GM18519 (cell line): ENCODE results near the gene FAM25A.

Experiments
- ATAC-seq: cut with Tn5 transposase; IDR thresholded peaks from one replicate; pipeline ENCODE4 v1.9.1; 2021; ENCODE audit warnings: mild to moderate bottlenecking, moderate library complexity; ENCODE audit not compliant: unreplicated experiment, low FRiP score

The FAM25A gene

DNA sequence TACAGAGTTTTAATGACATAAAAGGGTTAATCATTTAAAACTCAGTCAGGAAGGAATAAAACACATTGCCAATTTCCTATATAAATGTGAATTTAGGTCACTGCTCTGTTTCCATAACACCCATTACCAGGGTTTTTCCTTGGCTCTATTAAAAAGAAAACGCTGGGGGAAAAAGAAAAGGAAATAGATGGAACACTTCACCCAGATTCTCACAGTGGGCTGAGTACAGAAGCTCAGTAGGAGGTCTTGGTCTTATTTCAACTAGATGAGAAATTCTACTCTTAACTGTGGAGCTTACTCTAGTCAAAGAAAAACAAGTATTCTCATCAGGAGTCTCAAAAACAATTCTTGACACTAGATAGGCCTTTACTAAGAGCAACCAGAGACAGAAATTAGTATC, 38.1 kb downstream of the FAM25A start:
- ATAC-seq: no peak

DNA sequence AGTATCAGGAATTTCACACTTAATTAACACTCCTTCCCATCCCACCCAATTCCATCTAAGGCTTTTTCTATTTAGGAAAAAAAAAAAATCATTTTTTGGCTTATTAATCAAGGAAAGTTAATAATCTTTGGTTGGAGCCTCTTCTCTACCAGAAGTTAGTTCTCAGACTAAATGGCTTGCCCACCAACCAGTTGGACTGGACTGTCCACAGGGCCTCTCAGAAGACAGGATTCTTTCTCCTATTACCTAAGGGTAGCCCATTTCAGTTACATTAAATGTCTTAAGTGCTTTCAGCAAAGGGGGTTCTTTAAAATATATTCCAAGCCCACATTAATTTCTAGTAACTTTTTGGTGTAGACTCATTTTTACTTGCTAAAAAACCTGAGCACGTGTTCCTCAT, 39.3 kb downstream of the FAM25A start:
- ATAC-seq: no peak

DNA sequence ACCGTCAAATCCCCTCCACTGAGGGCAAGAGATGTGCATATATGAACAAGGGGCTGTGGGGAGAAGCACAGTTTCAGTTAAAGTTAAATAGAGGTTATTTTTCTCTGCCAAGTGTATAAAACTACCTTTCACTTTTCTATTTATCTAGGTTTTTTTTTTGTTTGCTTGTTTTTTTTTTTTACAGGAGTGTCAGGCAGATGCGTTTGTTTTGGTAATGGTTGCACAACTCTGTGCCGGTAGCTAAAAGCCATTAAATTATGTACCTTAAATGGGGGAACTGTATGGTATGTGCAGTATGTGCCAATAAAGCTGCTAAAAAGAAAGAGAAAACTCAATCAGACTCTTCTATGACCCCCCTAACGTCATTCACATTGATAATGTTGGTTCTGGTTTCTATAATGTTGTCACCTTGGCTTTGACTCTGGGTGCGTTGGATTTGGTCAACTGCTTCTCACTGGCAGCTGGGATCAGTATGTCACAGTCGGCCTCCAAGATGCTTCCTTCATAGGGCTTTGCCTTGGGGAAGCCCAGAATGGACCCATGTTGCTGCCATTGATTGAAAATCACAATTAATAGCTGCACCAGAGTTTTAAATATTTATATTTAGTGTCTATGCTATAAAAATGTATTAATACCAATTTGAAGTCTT, 40.3 kb downstream of the FAM25A start:
- ATAC-seq: no peak

DNA sequence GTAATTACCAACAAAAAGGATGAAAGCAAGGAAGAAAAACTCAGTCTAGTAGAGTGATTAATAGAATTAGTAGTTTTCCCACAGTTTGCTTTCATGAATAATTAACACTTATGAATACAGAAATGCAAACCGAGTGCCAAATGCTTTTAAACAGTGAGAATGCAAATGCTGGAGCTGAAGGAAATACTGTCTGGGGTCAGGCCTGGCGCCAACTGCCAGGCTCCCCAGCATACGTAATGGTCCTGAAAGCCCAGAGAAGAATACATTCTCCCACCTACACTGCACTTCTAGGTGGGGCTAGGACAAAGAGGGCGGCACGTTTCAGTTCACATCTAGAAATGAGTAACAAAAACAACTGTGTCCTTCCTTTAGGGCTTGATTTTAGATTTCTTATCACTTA, 44.6 kb downstream of the FAM25A start:
- ATAC-seq: no peak

DNA sequence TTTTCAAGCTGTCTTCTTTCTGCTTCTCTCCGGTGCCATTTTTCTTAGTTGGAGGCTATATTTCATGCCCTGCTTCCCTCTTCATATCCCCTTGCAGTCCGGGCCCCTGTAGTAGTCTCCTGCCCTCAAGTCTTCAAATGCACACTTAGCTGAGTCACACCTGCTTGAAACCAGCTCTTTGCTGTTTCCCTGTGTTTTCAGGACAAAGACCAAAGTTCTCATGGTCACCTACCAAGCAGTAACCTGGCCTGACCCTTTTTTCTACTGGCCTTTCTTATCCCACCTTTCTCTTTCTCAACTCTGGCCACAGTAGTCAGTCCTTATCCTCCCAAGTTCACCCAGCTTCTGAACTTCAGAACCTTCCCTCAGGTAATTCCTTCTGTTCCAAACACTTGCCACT, 46.1 kb downstream of the FAM25A start:
- ATAC-seq: no peak

DNA sequence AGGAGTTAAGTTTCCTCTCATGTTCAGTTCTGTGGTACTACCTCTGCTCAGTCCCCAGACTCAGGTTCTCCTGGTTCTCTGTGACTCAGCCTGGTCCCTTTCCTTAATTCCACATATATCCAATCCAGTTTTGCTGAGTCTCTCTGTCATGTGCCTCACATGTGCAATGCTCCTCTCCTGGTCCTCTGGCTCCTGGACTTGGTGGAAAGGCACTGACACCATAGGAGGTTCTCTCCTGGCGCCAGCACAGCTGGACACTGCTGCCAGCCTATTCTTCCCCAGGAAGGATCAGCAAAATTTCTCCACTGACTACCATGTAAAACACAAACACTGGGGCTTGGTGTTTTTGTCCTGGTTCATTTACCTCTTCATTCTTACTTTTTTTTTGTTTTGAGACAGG, 46.8 kb downstream of the FAM25A start:
- ATAC-seq: no peak

DNA sequence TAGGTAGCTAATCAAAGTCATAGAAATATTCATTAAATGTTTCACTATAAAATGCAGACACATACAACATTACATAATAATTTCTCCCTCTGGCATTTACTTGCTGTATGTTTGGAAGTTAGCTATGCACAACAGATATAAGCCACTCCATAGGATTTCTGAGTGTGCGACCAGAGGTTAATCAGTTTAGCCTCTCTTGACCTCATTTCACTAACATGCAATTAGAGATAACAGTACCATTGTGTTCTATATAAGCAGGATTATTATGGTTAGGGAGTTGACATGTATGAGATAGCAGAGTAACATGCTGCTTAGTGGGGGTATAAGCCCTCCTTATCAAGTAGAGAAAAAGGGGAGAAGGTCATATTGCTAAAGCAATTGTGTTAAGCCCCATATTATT, 48.2 kb downstream of the FAM25A start:
- ATAC-seq: no peak

DNA sequence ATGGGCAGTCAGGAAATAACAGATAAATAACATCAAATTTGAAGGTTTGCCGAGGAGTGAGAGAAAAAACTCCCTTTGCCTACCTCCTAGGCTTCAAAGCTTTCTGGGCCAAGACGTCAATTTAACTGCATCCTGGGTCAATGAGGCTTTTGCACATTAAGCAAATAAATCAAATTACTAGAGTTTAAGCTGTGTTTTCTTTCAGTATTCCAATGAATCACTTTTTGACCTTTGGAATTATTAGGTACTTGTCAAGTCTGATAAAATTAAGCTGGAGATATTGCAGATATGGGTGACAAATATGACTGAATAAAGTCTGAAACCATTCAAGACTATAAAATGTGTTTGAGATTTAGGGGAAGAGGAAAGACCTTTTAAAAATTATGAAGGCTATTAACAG, 52.4 kb downstream of the FAM25A start:
- ATAC-seq: no peak
